VCaP (cell line): ENCODE data around the gene GNB1L.

Source experiments
- H3K27ac ChIP-seq: fragments of 450-650 bp; 2 replicates; pipeline ENCODE4 v1.5.1; 2017
- TF ChIP-seq, protein P1 (sequence below): fragments of 450-650 bp; conservative IDR thresholded peaks from 2 replicates; pipeline ENCODE4 v1.5.1; 2017; ENCODE audit warnings: mild to moderate bottlenecking, moderate library complexity

GNB1L gene

DNA sequence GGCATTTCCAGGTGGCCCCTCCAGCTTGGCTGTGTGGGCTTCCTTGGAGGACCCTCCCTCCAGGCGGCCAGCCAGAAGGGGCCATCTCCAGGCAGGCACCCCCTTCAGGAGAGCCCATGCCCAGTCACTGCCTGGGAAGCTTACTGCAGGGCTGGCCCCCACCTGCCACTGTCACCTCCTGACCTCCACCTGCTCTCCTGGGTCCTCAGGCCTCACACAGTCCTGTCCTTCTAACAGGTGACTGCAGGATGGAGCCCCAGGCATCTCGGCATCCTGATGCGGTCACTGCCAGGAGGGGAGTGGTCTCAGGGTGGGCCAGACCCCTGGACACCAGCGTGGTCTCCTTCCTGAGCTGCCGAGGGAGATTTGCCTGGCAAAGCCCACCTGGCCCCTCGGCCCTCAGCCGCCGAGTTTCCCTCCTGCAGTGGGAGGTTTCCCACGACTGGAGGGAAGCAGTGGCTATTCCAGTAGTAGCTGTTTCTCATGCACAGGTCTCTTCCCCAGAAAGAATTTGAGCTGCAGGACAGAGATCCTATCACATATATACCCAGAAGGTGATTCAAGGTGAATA lies 81.1 kb downstream of the GNB1L start:
- H3K27ac ChIP-seq, result peak overlapping the region; percentile 22; the same call in 1 of the 2 replicates
- TF ChIP-seq, protein P1, sequence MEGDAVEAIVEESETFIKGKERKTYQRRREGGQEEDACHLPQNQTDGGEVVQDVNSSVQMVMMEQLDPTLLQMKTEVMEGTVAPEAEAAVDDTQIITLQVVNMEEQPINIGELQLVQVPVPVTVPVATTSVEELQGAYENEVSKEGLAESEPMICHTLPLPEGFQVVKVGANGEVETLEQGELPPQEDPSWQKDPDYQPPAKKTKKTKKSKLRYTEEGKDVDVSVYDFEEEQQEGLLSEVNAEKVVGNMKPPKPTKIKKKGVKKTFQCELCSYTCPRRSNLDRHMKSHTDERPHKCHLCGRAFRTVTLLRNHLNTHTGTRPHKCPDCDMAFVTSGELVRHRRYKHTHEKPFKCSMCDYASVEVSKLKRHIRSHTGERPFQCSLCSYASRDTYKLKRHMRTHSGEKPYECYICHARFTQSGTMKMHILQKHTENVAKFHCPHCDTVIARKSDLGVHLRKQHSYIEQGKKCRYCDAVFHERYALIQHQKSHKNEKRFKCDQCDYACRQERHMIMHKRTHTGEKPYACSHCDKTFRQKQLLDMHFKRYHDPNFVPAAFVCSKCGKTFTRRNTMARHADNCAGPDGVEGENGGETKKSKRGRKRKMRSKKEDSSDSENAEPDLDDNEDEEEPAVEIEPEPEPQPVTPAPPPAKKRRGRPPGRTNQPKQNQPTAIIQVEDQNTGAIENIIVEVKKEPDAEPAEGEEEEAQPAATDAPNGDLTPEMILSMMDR, result no peak

DNA sequence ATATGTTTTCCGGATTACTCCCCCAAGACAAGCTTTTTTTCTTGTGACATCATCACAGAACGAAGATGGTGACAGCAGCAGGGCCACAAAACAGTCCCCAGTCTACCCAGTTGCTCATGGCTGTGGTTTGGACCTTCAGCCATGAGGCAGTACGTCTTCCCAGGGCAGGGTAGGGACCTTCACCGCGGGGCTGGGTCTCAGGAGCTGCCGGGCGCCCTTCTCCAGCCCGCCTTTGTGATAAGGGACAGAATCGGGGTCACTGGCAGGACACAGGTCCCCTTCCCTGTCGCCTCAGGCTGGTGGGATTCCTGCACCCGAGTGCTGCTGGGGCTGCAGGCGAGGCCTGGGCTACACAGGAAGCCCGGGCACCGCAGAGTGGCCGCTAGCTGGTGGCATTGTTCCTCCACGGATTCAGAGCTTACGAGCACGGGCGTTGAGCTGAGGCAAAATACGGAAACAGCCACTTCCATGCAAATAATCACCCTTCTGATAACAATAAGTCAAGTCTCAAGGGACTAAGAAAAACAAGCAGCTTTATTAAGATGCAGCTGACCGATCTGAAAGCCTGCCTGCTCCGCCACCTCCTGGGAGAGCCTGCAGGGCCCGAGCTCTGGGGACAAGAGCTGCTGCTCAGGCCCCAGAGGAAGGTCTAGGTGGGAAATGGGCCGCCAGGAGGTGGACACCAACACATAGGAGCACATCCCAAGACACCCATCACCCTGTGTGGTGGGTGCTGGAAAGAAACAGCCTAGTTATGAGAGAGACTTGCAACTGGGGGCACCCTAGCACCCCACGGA lies 81.8 kb downstream of the GNB1L start:
- TF ChIP-seq, protein P1, result no peak; the same call in 1 of the 2 replicates
- peak overlapping the region; percentile 22; the same call in 1 of the 2 replicates for H3K27ac ChIP-seq

DNA sequence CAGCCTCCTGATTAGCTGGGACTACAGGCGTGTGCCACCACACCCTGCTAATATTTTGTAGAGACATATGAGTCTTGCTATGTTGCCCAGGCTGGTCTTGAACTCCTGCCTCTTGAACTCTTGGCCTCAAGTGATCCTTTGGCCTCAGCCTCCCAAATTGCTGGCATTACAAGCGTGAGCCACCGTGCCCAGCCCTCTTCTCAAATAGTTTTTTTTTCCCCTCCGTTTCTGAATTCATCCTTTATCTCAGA lies 82.3 kb downstream of the GNB1L start:
- TF ChIP-seq, protein P1, result no peak
- no peak overlapping the region for H3K27ac ChIP-seq

DNA sequence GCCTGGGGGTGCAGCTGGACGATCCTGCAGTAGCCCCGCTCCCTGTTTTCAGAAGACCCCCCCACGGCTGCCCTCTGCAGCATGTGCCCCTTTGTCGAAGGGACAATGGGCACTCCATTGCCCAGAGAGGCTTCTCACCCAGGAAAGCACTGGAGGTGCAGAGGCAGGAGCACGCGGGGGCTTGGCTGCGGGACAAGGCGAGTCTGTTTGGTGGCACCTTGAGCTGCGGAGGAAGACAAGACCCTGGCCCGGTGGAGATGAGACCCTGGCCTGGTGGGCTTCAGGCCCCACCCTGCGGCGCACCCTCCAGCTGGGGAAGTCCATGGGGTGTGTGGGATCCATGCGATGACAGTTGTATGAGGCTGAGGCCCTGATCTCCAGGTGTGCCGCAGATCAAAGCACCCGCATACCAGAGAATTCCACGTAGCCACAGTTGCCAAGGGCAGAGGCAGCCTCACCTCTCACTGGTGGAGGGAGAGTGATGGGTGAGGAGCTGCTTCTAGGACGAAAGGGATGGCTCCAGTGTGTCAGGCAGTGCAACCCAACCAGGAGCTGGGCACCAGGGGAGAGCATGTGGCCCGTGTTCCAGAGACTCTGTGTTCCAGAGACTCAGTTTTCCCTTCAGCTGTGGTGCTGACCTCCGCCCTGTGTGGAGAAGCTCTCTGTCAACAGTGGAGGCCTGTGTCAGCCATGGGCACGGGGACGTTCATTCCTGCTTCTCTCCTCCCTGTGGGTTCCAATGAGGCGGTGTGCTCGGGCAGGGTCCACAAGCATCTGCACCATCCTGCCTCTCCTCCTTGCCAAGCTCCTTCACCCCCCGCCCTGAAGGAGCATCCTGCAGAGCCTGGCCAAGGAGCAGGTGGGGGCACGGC lies 84.1 kb downstream of the GNB1L start:
- TF ChIP-seq, protein P1, result no peak

DNA sequence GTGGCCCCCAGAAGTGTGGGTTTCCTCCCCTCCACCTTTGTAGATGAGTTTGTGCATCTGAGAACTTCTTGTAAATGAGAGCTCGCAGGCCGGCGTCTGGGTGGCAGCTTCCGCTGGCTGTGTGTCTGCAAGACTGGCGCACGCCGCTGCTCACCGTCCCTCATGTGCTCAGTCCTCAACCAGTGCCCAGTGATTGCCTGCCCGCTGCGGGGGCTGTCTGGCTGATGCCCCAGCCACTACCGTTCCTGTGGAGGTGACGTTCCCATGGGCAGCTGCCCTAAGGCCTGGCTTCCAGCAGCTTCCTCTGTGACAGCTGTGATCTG lies 85.3 kb downstream of the GNB1L start:
- TF ChIP-seq, protein P1, result no peak
- no peak overlapping the region for H3K27ac ChIP-seq

More for the DNA sequence above, 84.1 kb downstream of the GNB1L start:
- H3K27ac ChIP-seq, result no peak overlapping the region

DNA sequence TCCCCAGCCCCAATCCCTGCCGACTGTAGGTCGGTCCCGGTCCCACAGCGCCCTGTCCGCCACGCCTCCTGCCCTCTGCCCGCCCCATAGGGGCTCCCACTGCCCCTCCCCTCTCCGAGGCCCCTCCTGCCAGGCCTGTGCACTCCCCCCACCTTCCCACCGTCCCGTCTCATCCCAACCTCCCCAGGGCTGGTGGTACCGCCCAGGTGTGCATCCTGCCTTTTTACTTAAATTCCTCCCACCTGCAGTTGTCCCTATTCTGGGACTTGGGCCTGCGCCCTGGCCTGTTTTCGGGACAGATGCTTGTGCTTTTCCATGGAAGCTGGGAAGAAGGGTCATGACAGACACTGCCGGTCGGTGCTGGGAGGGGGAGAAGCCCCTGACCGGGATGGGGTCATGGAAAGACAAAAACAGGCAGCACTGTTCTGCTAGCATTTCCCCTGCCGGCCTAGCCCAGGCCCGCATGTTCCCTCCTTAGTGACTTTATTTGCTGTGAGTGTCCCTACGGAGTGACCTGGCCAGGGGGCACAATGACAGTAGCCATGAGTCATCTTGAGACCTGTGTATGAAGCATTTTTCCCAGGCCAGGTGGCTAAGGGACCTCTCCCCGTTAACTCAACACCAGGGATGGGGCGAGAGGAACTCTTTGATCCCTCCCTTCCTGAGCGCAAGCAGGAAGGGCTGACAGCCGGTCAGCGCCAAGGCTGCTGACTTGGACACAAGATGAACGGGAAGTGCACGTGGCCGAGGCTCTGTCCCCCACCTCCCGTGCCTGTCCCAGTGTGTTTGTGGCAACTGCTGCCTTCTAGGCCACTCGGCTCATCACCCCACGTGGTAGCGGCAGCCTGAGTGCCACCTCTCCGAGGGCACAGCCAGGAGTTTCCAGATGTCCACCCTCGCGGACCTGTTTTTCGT lies 87.0 kb downstream of the GNB1L start:
- TF ChIP-seq, protein P1, result no peak
- no peak overlapping the region for H3K27ac ChIP-seq
